MCF 10A (cell line): ENCODE data around the gene GRN. TPM values are rescaled to one million over a fixed set of nuclear protein-coding genes. Genes with fewer than 3 reads are reported as not detected.

Experiments used
- BruUV-seq: library from RNA; stranded (reverse); fragments of 400-500 nt; replicated peaks from 2 replicates; lab custom pipeline; 2021; lab: Mats Ljungman, UMichigan
- CTCF ChIA-PET: fragments of 300-600 bp; sonication (Branson Sonifier 250); formaldehyde crosslinking; extraction: SDS; loops from one replicate; lab custom pipeline; 2021; ENCODE audit warnings: antibody characterized with exemption, inconsistent platforms; lab: Yijun Ruan, JAX
- POLR2A ChIA-PET: fragments of 300-600, 350-650 bp; sonication (Branson Sonifier 250); formaldehyde crosslinking; extraction: SDS; loops from one replicate; lab custom pipeline; 2020; ENCODE audit warnings: antibody characterized with exemption, inconsistent platforms; lab: Yijun Ruan, JAX
- DNase-seq: peaks from one replicate; pipeline ENCODE4 v3.0.0-alpha.2; 2018; ENCODE audit not compliant: unreplicated experiment
- H3K27ac Mint-ChIP-seq: one replicate; pipeline ENCODE4 v1.8.0; 2022; ENCODE audit warnings: mild to moderate bottlenecking, low read depth, mixed read lengths; ENCODE audit not compliant: unreplicated experiment
- H3K27me3 Mint-ChIP-seq: one replicate; pipeline ENCODE4 v1.8.0; 2022; ENCODE audit warnings: mixed read lengths; ENCODE audit not compliant: insufficient read depth, unreplicated experiment
- H3K36me3 Mint-ChIP-seq: one replicate; pipeline ENCODE4 v1.8.0; 2022; ENCODE audit warnings: mild to moderate bottlenecking, moderate library complexity, mixed read lengths; ENCODE audit not compliant: insufficient read depth, unreplicated experiment
- H3K4me1 Mint-ChIP-seq: one replicate; pipeline ENCODE4 v1.8.0; 2022; ENCODE audit warnings: mixed read lengths; ENCODE audit not compliant: insufficient read depth, unreplicated experiment
- H3K4me3 Mint-ChIP-seq: one replicate; pipeline ENCODE4 v1.8.0; 2022; ENCODE audit warnings: mild to moderate bottlenecking, moderate library complexity, mixed read lengths; ENCODE audit not compliant: unreplicated experiment
- H3K9me3 Mint-ChIP-seq: one replicate; pipeline ENCODE4 v1.8.0; 2022; ENCODE audit warnings: mixed read lengths; ENCODE audit not compliant: unreplicated experiment
- CTCF ChIP-seq: fragments of 200-600 bp; IDR thresholded peaks from one replicate; pipeline ENCODE4 v1.8.0; 2022; ENCODE audit warnings: antibody characterized with exemption, mild to moderate bottlenecking; ENCODE audit not compliant: unreplicated experiment
- intact Hi-C: fragments of 100-400 bp; cut with micrococcal nuclease; formaldehyde crosslinking; loops from 2 replicates; pipeline ENCODE4 v1.14.1; 2022
- total RNA-seq: library from RNA; stranded (reverse); gene quantifications from 2 replicates; pipeline ENCODE4 v1.2.3, GENCODE V29; 2022

GRN gene
- total RNA-seq, 1 experiment from 2014 or later, result 143 TPM

- BruUV-seq, result no TSS peak
- ChIA-PET CTCF (interaction anchor here (0.6 kb wide), 1 partner anchor 839 kb away, joined by 3 read pairs; no protein-coding TSS in a partner anchor), POLR2A (interaction anchor here (0.7 to 0.8 kb wide), 2 partner anchors 10 to 377 kb away, joined by 3 to 4 read pairs; no protein-coding TSS in a partner anchor)
- Mint-ChIP-seq H3K27me3 (no peaks in the 10 kb centered on the region), H3K4me1 (no peaks in the 10 kb centered on the region), H3K36me3 (no peaks in the 10 kb centered on the region), H3K27ac (no peak overlapping the region), H3K4me3 (no peak overlapping the region), H3K9me3 (no peaks in the 10 kb centered on the region)
- peak; percentile 47 for TF ChIP-seq CTCF
- intact Hi-C loops, result no loop called here
- peak; percentile 33 for DNase-seq
Measured at GRCh38 chr17:44376124-44376523, 31.0 kb downstream of the GRN start.

GRCh38 chr17:44376779-44377178 lies 31.7 kb downstream of the GRN start:
- Mint-ChIP-seq H3K36me3 (no peaks in the 10 kb centered on the region), H3K9me3 (no peaks in the 10 kb centered on the region), H3K4me3 (no peak overlapping the region), H3K4me1 (no peaks in the 10 kb centered on the region), H3K27ac (no peak overlapping the region), H3K27me3 (no peaks in the 10 kb centered on the region)
- no peak for TF ChIP-seq CTCF
- ChIA-PET POLR2A (no interaction called here), CTCF (no interaction called here)
- intact Hi-C loops, result no loop called here
- no TSS peak for BruUV-seq
- DNase-seq, result no peak

DNA sequence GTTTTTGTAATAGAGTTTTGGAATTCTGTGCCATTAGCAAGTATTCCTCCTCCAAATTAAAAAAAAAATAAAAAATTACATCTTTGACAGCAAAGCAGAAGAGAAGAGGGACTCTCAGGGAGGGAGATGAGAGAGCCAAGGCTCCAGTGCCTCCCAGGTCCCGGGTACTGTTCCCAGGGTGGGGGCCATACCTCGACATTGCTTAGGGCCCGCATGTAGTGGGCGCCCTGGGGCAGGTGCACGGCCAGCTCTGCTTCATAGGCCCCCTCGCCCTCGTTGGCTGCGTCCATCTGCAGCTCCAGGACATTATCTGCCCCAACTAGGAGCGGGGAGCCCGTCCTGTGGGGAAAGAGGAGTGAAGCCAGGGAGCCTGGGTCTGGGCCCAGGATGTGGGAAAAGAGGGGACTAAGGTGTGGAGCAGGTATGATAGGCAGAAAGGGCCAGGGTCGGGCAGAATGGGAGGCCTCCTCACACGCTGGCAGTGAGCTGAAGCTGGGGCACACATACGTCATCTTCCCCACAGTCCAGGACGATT lies 33.1 kb downstream of the GRN start:
- Mint-ChIP-seq H3K27me3 (peaks cover 11% of the 10 kb centered on the region), H3K9me3 (no peaks in the 10 kb centered on the region), H3K36me3 (no peaks in the 10 kb centered on the region), H3K27ac (no peak overlapping the region), H3K4me1 (no peaks in the 10 kb centered on the region), H3K4me3 (no peak overlapping the region)
- TF ChIP-seq CTCF, result no peak
- POLR2A ChIA-PET, result no interaction called here
- DNase-seq, result no peak
- intact Hi-C loops, result no loop called here
- CTCF ChIA-PET, result interaction anchor here (0.9 kb wide), 1 partner anchor 294 kb away, joined by 4 read pairs; no protein-coding TSS in a partner anchor
- BruUV-seq, result no TSS peak

DNA sequence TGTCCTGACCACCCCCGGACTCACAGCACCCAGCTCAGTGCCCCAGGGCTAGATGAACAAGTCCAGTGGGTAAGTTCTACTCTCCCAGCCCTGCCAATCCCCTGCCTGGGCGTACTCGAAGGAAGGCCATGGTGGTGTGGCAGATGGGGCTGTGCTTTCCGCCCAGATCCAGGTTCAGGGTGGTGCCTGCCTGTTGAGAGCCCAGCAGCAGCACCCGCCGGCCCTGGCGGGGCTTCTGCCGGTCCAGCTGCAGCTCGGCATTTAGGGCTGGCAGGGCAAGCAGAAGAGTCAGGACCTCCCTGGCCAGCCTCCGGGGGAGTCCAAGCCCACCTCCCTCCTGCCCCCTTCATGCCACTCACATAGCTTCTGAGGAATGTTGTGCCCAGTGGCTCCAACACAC lies 34.8 kb downstream of the GRN start:
- POLR2A ChIA-PET, result no interaction called here
- CTCF ChIA-PET, result interaction anchor here (1.1 kb wide), 1 partner anchor 29 kb away, joined by 4 read pairs; no protein-coding TSS in a partner anchor

More for the DNA sequence above, 34.8 kb downstream of the GRN start:
- DNase-seq, result no peak
- no peak for TF ChIP-seq CTCF
- intact Hi-C loops, result no loop called here
- Mint-ChIP-seq H3K27me3 (peaks cover 15% of the 10 kb centered on the region), H3K36me3 (no peaks in the 10 kb centered on the region), H3K4me1 (no peaks in the 10 kb centered on the region), H3K27ac (no peak overlapping the region), H3K9me3 (no peaks in the 10 kb centered on the region), H3K4me3 (no peak overlapping the region)
- no TSS peak for BruUV-seq
